Epithelial cell of prostate (primary cell): ENCODE data around the gene IL2RA.
"Not testable (repeated sequence)": the region's sequence is repeated elsewhere in the genome, so short reads cannot be mapped to it uniquely, and the experiment has no call there.

ENCODE experiments used
- DNase-seq: peaks from one replicate; pipeline ENCODE4 v3.0.0-alpha.2; 2011; ENCODE audit warnings: low read depth, low spot score
- H3K27ac ChIP-seq: fragments of 450-650 bp; 2 replicates; pipeline ENCODE4 v1.5.1; 2017; ENCODE audit warnings: mild to moderate bottlenecking

The IL2RA gene

DNA sequence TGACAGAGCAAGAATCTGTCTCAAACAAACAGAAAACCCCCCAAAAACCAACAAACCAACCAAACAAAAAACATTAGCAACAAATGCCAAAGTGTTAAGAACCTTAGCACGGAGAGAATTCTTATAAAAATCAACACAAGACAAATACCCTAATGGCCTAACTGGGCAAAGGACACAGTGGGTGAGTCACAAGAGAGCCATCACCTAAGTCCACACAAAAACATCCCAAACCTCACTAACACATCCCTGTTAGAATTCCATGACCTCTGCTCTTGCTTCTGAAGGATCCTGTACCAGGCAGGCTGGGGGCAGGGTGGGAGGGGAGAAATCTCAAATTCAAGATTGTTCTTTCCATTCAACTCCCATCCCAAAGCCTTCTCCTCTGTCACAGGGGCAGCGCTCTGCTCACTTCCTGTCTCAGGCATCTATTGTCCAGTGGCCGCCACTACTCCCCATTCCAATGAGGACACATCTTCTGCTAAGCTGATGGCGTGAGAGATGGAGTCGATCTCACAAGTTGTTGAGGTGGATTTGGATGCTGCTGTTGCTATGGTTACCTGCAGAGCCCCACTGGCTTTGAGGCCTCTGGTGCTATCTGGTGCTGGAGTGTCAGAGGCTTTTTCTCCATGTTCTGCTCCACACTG is 94.0 kb downstream of the IL2RA start:
- no peak overlapping the region for H3K27ac ChIP-seq
- DNase-seq = no peak

- no peak overlapping the region for H3K27ac ChIP-seq
- DNase-seq = no peak
These were observed 96.9 kb downstream of the IL2RA start for GRCh38 chr10:5965266-5965665.

GRCh38 chr10:5964736-5965135 is 97.4 kb downstream of the IL2RA start:
- no peak for DNase-seq

DNA sequence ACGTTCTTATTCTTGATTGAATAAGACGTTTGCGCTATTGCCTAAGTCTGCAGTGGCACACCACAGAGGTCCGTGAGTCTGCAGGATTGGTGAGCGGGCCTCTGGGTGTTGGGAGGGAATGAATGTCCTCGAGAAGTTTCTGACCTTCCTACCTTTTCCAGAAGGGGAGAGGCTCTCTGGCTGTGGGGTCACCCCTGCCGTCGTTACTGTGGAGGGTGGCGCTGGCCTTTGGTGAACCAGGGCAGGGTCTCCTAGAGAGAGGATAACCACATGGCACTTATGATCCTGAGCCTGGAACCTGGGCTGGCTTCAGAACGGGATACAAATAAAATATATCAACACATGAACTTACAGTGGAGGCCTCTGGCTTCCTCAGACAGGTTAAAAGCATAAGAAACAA is 98.6 kb downstream of the IL2RA start:
- no peak for DNase-seq
- H3K27ac ChIP-seq = no peak overlapping the region

More at GRCh38 chr10:5964736-5965135, 97.4 kb downstream of the IL2RA start:
- H3K27ac ChIP-seq = no peak overlapping the region

- H3K27ac ChIP-seq = no peak overlapping the region
- DNase-seq = no peak
These were observed 99.1 kb downstream of the IL2RA start for GRCh38 chr10:5963071-5963470.

DNA sequence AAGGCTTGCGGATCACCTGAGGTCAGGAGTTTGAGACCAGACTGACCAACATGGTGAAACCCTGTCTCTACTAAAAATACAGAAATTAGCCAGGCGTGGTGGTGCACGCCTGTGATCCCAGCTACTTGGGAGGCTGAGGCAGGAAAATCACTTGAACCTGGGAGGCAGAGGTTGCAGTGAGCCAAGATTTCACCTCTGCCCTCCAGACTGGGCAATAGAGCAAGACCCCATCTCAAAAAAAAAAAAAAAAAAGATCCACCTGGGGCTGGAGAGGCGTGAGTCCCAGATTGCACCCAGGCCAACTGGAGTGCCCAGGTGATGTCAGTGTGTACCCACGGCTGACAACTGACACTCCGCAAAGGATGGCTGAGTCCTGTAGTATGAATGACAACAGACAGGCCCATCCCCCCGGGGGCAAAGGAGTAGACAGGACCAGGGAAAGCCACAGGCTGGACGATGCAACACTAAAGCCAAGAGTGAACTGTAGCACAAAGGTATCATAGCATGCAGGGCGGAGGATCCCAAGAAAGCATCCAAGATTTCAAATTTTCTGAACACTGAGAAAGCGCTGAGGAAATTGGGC is 99.7 kb downstream of the IL2RA start:
- DNase-seq, H3K27ac ChIP-seq: not testable (repeated sequence)

- no peak for DNase-seq
- no peak overlapping the region for H3K27ac ChIP-seq
These were observed 100.6 kb downstream of the IL2RA start for GRCh38 chr10:5961405-5962100.

GRCh38 chr10:5960973-5961275 is 101.2 kb downstream of the IL2RA start:
- not testable (repeated sequence) for DNase-seq, H3K27ac ChIP-seq
